ENCODE data around the gene LEKR1.

LEKR1 gene

GRCh38 chr3:157030712-157031111 is 204.6 kb downstream of the LEKR1 start:
- no peaks in the 10 kb centered on the region for H3K27me3 ChIP-seq (ENCODE audit: control insufficient read depth, insufficient read depth, low read length)
- no peak overlapping the region for H3K27ac ChIP-seq (ENCODE audit: low read depth, low read length)
- H3K9ac ChIP-seq (ENCODE audit: low read depth, low read length): no peak overlapping the region
- H3K9me3 ChIP-seq (ENCODE audit: control insufficient read depth, insufficient read depth, low read length): no peaks in the 10 kb centered on the region
- no peaks in the 10 kb centered on the region for H3K4me1 ChIP-seq (ENCODE audit: control insufficient read depth, insufficient read depth, low read length)
- H3K36me3 ChIP-seq (ENCODE audit: control insufficient read depth, insufficient read depth, low read length): no peaks in the 10 kb centered on the region
- H3K4me3 ChIP-seq (ENCODE audit: low read depth, low read length): no peak overlapping the region

DNA sequence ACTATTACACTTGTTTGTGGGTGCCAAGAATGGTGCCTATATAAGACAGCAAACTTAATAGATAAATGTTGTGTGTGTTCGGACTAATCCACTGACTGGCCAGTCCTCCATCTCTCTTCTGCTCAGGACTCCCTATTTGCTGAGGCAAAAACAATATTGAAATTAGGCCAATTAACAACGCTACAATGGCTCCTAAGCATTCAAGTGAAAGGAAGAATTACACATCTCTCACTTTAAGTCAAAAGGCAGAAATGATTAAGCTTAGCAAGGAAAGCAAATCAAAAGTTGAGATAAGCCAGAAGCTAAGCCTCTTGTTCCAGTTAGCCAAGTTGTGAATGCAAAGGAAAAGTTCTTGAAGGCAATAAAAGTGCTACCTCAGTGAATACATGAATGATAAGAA is 206.8 kb downstream of the LEKR1 start:
- Histone ChIP-seq H3K9ac (ENCODE audit: low read depth, low read length) (no peak overlapping the region), H3K9me3 (ENCODE audit: control insufficient read depth, insufficient read depth, low read length) (no peaks in the 10 kb centered on the region), H3K27me3 (ENCODE audit: control insufficient read depth, insufficient read depth, low read length) (no peaks in the 10 kb centered on the region), H3K27ac (ENCODE audit: low read depth, low read length) (no peak overlapping the region), H3K36me3 (ENCODE audit: control insufficient read depth, insufficient read depth, low read length) (no peaks in the 10 kb centered on the region), H3K4me1 (ENCODE audit: control insufficient read depth, insufficient read depth, low read length) (no peaks in the 10 kb centered on the region), H3K4me3 (ENCODE audit: low read depth, low read length) (no peak overlapping the region)

GRCh38 chr3:157040456-157040855 is 214.3 kb downstream of the LEKR1 start:
- Histone ChIP-seq H3K4me3 (ENCODE audit: low read depth, low read length) (no peak overlapping the region), H3K4me1 (ENCODE audit: control insufficient read depth, insufficient read depth, low read length) (peaks cover 3% of the 10 kb centered on the region; the same call in 1 of the 2 replicates), H3K27ac (ENCODE audit: low read depth, low read length) (no peak overlapping the region), H3K27me3 (ENCODE audit: control insufficient read depth, insufficient read depth, low read length) (no peaks in the 10 kb centered on the region), H3K9me3 (ENCODE audit: control insufficient read depth, insufficient read depth, low read length) (no peaks in the 10 kb centered on the region), H3K36me3 (ENCODE audit: control insufficient read depth, insufficient read depth, low read length) (no peaks in the 10 kb centered on the region), H3K9ac (ENCODE audit: low read depth, low read length) (no peak overlapping the region)

- no peaks in the 10 kb centered on the region for H3K27me3 ChIP-seq (ENCODE audit: control insufficient read depth, insufficient read depth, low read length)
- H3K4me3 ChIP-seq (ENCODE audit: low read depth, low read length): no peak overlapping the region
- no peak overlapping the region for H3K9ac ChIP-seq (ENCODE audit: low read depth, low read length)
- no peaks in the 10 kb centered on the region for H3K9me3 ChIP-seq (ENCODE audit: control insufficient read depth, insufficient read depth, low read length)
- H3K27ac ChIP-seq (ENCODE audit: low read depth, low read length): no peak overlapping the region
- H3K36me3 ChIP-seq (ENCODE audit: control insufficient read depth, insufficient read depth, low read length): no peaks in the 10 kb centered on the region
- peaks cover 18% of the 10 kb centered on the region for H3K4me1 ChIP-seq (ENCODE audit: control insufficient read depth, insufficient read depth, low read length)
Observed at GRCh38 chr3:157042226-157042625, 216.1 kb downstream of the LEKR1 start.

DNA sequence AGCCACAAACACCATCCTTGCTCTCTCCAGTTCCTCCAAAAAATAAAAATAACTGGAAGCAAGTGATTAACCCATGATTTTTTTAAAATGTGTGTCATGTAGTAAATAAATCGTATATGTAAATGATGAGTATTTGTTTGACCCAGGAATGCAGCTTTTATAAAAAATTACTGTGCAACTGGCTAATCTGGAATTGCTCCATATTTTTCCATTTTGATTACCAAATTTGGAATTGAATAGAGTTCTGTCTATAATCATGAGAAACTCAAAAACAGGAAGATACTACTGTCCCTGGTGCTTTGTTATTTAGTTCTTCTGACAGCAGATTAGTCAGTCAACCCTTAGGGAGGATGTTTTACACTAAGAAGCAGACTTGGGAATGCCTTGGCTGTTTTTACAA is 217.6 kb downstream of the LEKR1 start:
- Histone ChIP-seq H3K27ac (ENCODE audit: low read depth, low read length) (no peak overlapping the region), H3K9ac (ENCODE audit: low read depth, low read length) (no peak overlapping the region), H3K27me3 (ENCODE audit: control insufficient read depth, insufficient read depth, low read length) (no peaks in the 10 kb centered on the region), H3K4me1 (ENCODE audit: control insufficient read depth, insufficient read depth, low read length) (peaks cover 18% of the 10 kb centered on the region), H3K36me3 (ENCODE audit: control insufficient read depth, insufficient read depth, low read length) (no peaks in the 10 kb centered on the region), H3K4me3 (ENCODE audit: low read depth, low read length) (no peak overlapping the region), H3K9me3 (ENCODE audit: control insufficient read depth, insufficient read depth, low read length) (no peaks in the 10 kb centered on the region)

DNA sequence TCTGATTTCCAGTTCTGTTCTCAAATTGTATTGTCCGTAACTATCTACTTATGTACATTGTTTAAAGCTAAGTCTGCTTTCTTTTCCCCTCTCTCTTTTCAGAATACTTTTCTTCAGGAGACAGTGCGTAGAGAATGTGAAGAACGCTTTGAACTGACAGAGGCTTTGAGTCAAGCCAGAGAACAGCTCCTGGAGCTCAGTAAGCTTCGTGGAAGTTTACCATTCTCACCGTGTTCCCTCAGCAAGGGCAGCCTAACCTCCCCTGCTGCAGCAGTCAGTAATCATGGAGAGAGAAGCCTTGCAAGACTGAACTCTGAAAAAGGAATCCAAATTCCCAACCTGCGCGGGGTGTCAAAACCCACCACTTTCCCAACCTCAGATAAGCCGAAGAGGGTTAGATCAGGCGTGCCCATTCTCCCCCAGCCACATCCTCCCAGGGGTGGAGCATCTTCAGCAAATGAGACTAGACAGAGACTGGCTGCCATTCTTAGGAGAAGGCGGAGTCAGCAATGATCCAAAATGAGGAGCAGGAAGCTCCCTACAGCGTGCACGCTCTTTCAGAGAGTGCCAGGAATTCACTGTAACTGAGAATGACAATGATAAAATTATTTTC is 219.2 kb downstream of the LEKR1 start:
- Histone ChIP-seq H3K4me3 (ENCODE audit: low read depth, low read length) (no peak overlapping the region; the same call in 1 of the 2 replicates), H3K9ac (ENCODE audit: low read depth, low read length) (no peak overlapping the region), H3K27me3 (ENCODE audit: control insufficient read depth, insufficient read depth, low read length) (no peaks in the 10 kb centered on the region), H3K9me3 (ENCODE audit: control insufficient read depth, insufficient read depth, low read length) (no peaks in the 10 kb centered on the region), H3K4me1 (ENCODE audit: control insufficient read depth, insufficient read depth, low read length) (peaks cover 18% of the 10 kb centered on the region), H3K36me3 (ENCODE audit: control insufficient read depth, insufficient read depth, low read length) (no peaks in the 10 kb centered on the region), H3K27ac (ENCODE audit: low read depth, low read length) (no peak overlapping the region)

DNA sequence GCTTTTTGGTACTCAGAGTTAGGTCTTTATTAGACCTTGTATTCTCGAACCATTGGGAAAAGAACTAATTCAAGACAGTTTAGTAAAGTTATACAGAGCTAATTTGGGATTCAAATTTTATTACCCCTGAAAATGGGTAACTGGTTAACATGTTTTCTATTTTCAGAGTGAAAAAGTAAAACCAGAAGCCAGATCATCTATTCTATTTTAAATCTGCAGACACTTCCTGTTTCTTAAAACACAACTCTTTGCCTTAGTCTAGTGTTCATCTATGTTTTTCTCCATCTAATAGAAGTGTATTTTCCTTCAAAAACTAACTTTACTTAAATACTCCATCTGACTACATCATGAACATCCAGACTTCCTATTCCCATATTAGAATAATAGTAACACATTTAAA is 220.4 kb downstream of the LEKR1 start:
- Histone ChIP-seq H3K4me1 (ENCODE audit: control insufficient read depth, insufficient read depth, low read length) (peaks cover 18% of the 10 kb centered on the region), H3K36me3 (ENCODE audit: control insufficient read depth, insufficient read depth, low read length) (no peaks in the 10 kb centered on the region), H3K9ac (ENCODE audit: low read depth, low read length) (no peak overlapping the region), H3K4me3 (ENCODE audit: low read depth, low read length) (no peak overlapping the region), H3K9me3 (ENCODE audit: control insufficient read depth, insufficient read depth, low read length) (no peaks in the 10 kb centered on the region), H3K27ac (ENCODE audit: low read depth, low read length) (no peak overlapping the region), H3K27me3 (ENCODE audit: control insufficient read depth, insufficient read depth, low read length) (no peaks in the 10 kb centered on the region)

- Histone ChIP-seq H3K27me3 (ENCODE audit: control insufficient read depth, insufficient read depth, low read length) (no peaks in the 10 kb centered on the region), H3K9ac (ENCODE audit: low read depth, low read length) (no peak overlapping the region), H3K4me3 (ENCODE audit: low read depth, low read length) (no peak overlapping the region), H3K9me3 (ENCODE audit: control insufficient read depth, insufficient read depth, low read length) (no peaks in the 10 kb centered on the region), H3K27ac (ENCODE audit: low read depth, low read length) (no peak overlapping the region), H3K36me3 (ENCODE audit: control insufficient read depth, insufficient read depth, low read length) (no peaks in the 10 kb centered on the region), H3K4me1 (ENCODE audit: control insufficient read depth, insufficient read depth, low read length) (peaks cover 9% of the 10 kb centered on the region)
Observed at GRCh38 chr3:157051055-157051454, 224.9 kb downstream of the LEKR1 start.

- Histone ChIP-seq H3K9ac (ENCODE audit: low read depth, low read length) (no peak overlapping the region), H3K27ac (ENCODE audit: low read depth, low read length) (no peak overlapping the region), H3K36me3 (ENCODE audit: control insufficient read depth, insufficient read depth, low read length) (no peaks in the 10 kb centered on the region), H3K4me1 (ENCODE audit: control insufficient read depth, insufficient read depth, low read length) (peaks cover 5% of the 10 kb centered on the region), H3K27me3 (ENCODE audit: control insufficient read depth, insufficient read depth, low read length) (no peaks in the 10 kb centered on the region), H3K4me3 (ENCODE audit: low read depth, low read length) (no peak overlapping the region), H3K9me3 (ENCODE audit: control insufficient read depth, insufficient read depth, low read length) (no peaks in the 10 kb centered on the region)
Observed at GRCh38 chr3:157051591-157051990, 225.4 kb downstream of the LEKR1 start.

DNA sequence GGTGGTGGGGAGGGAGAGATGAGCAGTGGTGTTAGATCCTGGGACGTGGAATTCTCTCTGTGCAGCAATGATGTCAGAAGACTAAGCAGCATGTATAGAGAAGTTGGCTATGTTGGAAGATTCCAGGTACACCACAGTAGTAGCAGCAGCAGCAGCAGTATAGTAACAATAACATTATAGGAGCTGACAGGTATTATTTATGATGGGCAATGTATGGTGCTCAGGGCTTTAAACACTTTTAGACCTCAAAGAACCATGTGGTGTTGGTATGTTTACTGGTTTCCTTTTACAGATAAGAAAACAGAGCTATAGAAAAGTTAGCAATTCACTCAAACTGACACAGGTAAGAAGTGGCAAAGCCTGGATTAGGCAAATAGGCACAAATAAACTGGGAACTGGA is 229.9 kb downstream of the LEKR1 start:
- no peak overlapping the region for H3K4me3 ChIP-seq (ENCODE audit: low read depth, low read length)
- H3K9me3 ChIP-seq (ENCODE audit: control insufficient read depth, insufficient read depth, low read length): no peaks in the 10 kb centered on the region
- no peaks in the 10 kb centered on the region for H3K4me1 ChIP-seq (ENCODE audit: control insufficient read depth, insufficient read depth, low read length)
- H3K36me3 ChIP-seq (ENCODE audit: control insufficient read depth, insufficient read depth, low read length): no peaks in the 10 kb centered on the region
- H3K27ac ChIP-seq (ENCODE audit: low read depth, low read length): no peak overlapping the region
- no peaks in the 10 kb centered on the region for H3K27me3 ChIP-seq (ENCODE audit: control insufficient read depth, insufficient read depth, low read length)
- no peak overlapping the region for H3K9ac ChIP-seq (ENCODE audit: low read depth, low read length)

DNA sequence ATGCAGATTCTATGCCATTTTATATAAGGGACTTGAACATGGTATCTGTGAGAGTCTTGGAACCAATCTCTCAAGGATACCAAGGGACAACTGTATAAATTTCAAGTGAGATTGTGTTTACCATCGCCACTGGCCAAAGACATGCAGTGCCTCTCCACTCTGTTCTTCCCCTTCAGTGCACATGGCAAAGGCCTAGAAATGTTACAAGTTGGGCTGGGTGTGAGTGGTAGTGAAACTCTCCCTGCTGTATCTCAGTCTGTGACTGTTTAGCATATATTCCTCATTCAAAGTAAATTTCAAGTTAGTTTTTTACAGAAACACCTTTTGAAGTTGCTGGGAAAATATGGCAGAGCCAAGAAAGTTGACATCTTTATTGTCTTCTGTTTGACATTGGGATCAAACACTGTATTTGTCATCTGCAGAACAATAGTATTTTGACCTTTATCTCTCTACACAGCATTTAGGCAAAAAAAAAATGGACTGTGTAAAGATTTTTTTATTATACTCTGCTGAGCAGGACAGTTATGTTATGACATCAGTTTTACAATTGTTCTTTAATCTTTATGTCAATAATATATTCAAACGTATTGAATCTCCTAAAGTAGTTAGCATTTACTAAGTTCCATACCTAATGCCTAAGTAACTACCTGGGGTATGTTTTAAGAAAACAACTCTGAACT is 232.4 kb downstream of the LEKR1 start:
- Histone ChIP-seq H3K4me3 (ENCODE audit: low read depth, low read length) (no peak overlapping the region), H3K9ac (ENCODE audit: low read depth, low read length) (no peak overlapping the region), H3K36me3 (ENCODE audit: control insufficient read depth, insufficient read depth, low read length) (no peaks in the 10 kb centered on the region), H3K27me3 (ENCODE audit: control insufficient read depth, insufficient read depth, low read length) (no peaks in the 10 kb centered on the region), H3K4me1 (ENCODE audit: control insufficient read depth, insufficient read depth, low read length) (peaks cover 3% of the 10 kb centered on the region), H3K9me3 (ENCODE audit: control insufficient read depth, insufficient read depth, low read length) (no peaks in the 10 kb centered on the region), H3K27ac (ENCODE audit: low read depth, low read length) (no peak overlapping the region)

Data from HUES48 (cell line).